ENCODE measurements around the gene LRRC32. TPM values are rescaled to one million over a fixed set of nuclear protein-coding genes. Genes with fewer than 3 reads are reported as not detected.

The LRRC32 gene
- total RNA-seq, 1 experiment from 2014 or later, result 43.5 TPM

- H3K36me3 ChIP-seq (ENCODE audit: insufficient read depth, low read length), result no peaks in the 10 kb centered on the region
- no peaks in the 10 kb centered on the region for H4K20me1 ChIP-seq (ENCODE audit: insufficient read depth, low read depth, low read length)
- peak overlapping the region; percentile 36 for H3K4me2 ChIP-seq (ENCODE audit: low read depth, low read length, poor library complexity, severe bottlenecking)
- no peaks in the 10 kb centered on the region for H3K9me3 ChIP-seq (ENCODE audit: low read length)
- H3K4me3 ChIP-seq (ENCODE audit: low read length), result peak overlapping the region; percentile 38; the same call in 1 of the 2 replicates
- no peaks in the 10 kb centered on the region for H3K27me3 ChIP-seq (ENCODE audit: low read length)
- H3K9ac ChIP-seq (ENCODE audit: low read length), result no peak overlapping the region
- H3K27ac ChIP-seq (ENCODE audit: low read length), result no peak overlapping the region
- H2AFZ ChIP-seq (ENCODE audit: low read length), result no peak overlapping the region
- no peaks in the 10 kb centered on the region for H3K9me2 ChIP-seq (replicated peaks; ENCODE audit: insufficient read depth, low read length)
- peak; percentile 90 for DNase-seq
- no peaks in the 10 kb centered on the region for H3K79me2 ChIP-seq (ENCODE audit: low read length)
- H3K4me1 ChIP-seq (ENCODE audit: low read length), result peaks cover 30% of the 10 kb centered on the region
These were observed 10.2 kb upstream of the LRRC32 start for GRCh38 chr11:76680518-76681425.

- Histone ChIP-seq H3K27me3 (ENCODE audit: low read length) (no peaks in the 10 kb centered on the region), H3K9ac (ENCODE audit: low read length) (no peak overlapping the region), H3K4me1 (ENCODE audit: low read length) (peaks cover 54% of the 10 kb centered on the region), H3K9me3 (ENCODE audit: low read length) (no peaks in the 10 kb centered on the region), H3K36me3 (ENCODE audit: insufficient read depth, low read length) (no peaks in the 10 kb centered on the region), H3K79me2 (ENCODE audit: low read length) (no peaks in the 10 kb centered on the region), H3K4me2 (ENCODE audit: low read depth, low read length, poor library complexity, severe bottlenecking) (no peak overlapping the region), H3K4me3 (ENCODE audit: low read length) (no peak overlapping the region), H3K9me2 (replicated peaks; ENCODE audit: insufficient read depth, low read length) (no peaks in the 10 kb centered on the region), H3K27ac (ENCODE audit: low read length) (no peak overlapping the region), H2AFZ (ENCODE audit: low read length) (no peak overlapping the region), H4K20me1 (ENCODE audit: insufficient read depth, low read depth, low read length) (no peaks in the 10 kb centered on the region)
- DNase-seq, result no peak
These were observed 7.8 kb upstream of the LRRC32 start for GRCh38 chr11:76678321-76678720.

GRCh38 chr11:76677458-76677765 is 6.9 kb upstream of the LRRC32 start:
- no peaks in the 10 kb centered on the region for H3K9me3 ChIP-seq (ENCODE audit: low read length)
- H3K9ac ChIP-seq (ENCODE audit: low read length), result no peak overlapping the region
- no peaks in the 10 kb centered on the region for H3K79me2 ChIP-seq (ENCODE audit: low read length)
- H3K27ac ChIP-seq (ENCODE audit: low read length), result no peak overlapping the region
- no peak overlapping the region for H2AFZ ChIP-seq (ENCODE audit: low read length)
- no peak overlapping the region for H3K4me3 ChIP-seq (ENCODE audit: low read length)
- H3K4me2 ChIP-seq (ENCODE audit: low read depth, low read length, poor library complexity, severe bottlenecking), result no peak overlapping the region
- no peaks in the 10 kb centered on the region for H4K20me1 ChIP-seq (ENCODE audit: insufficient read depth, low read depth, low read length)
- no peaks in the 10 kb centered on the region for H3K9me2 ChIP-seq (replicated peaks; ENCODE audit: insufficient read depth, low read length)
- no peaks in the 10 kb centered on the region for H3K36me3 ChIP-seq (ENCODE audit: insufficient read depth, low read length)
- peaks cover 56% of the 10 kb centered on the region for H3K4me1 ChIP-seq (ENCODE audit: low read length)
- H3K27me3 ChIP-seq (ENCODE audit: low read length), result no peaks in the 10 kb centered on the region
- no peak for DNase-seq

- no peak for DNase-seq
- Histone ChIP-seq H3K36me3 (ENCODE audit: insufficient read depth, low read length) (no peaks in the 10 kb centered on the region), H4K20me1 (ENCODE audit: insufficient read depth, low read depth, low read length) (no peaks in the 10 kb centered on the region), H3K27me3 (ENCODE audit: low read length) (no peaks in the 10 kb centered on the region), H3K9me3 (ENCODE audit: low read length) (no peaks in the 10 kb centered on the region), H3K4me2 (ENCODE audit: low read depth, low read length, poor library complexity, severe bottlenecking) (no peak overlapping the region), H3K27ac (ENCODE audit: low read length) (no peak overlapping the region), H3K79me2 (ENCODE audit: low read length) (no peaks in the 10 kb centered on the region), H3K4me3 (ENCODE audit: low read length) (no peak overlapping the region), H3K9me2 (replicated peaks; ENCODE audit: insufficient read depth, low read length) (no peaks in the 10 kb centered on the region), H3K4me1 (ENCODE audit: low read length) (peaks cover 61% of the 10 kb centered on the region), H3K9ac (ENCODE audit: low read length) (no peak overlapping the region), H2AFZ (ENCODE audit: low read length) (no peak overlapping the region)
These were observed 6.3 kb upstream of the LRRC32 start for GRCh38 chr11:76676636-76677457.

GRCh38 chr11:76674517-76675400 is 4.2 kb upstream of the LRRC32 start:
- Histone ChIP-seq H3K27me3 (ENCODE audit: low read length) (no peaks in the 10 kb centered on the region), H3K79me2 (ENCODE audit: low read length) (no peaks in the 10 kb centered on the region), H4K20me1 (ENCODE audit: insufficient read depth, low read depth, low read length) (no peaks in the 10 kb centered on the region), H3K36me3 (ENCODE audit: insufficient read depth, low read length) (no peaks in the 10 kb centered on the region), H3K4me1 (ENCODE audit: low read length) (peaks cover 76% of the 10 kb centered on the region), H2AFZ (ENCODE audit: low read length) (no peak overlapping the region), H3K9me3 (ENCODE audit: low read length) (no peaks in the 10 kb centered on the region), H3K9me2 (replicated peaks; ENCODE audit: insufficient read depth, low read length) (no peaks in the 10 kb centered on the region), H3K4me2 (ENCODE audit: low read depth, low read length, poor library complexity, severe bottlenecking) (peak overlapping the region; percentile 64), H3K9ac (ENCODE audit: low read length) (peak overlapping the region; percentile 73), H3K27ac (ENCODE audit: low read length) (peak overlapping the region; percentile 86), H3K4me3 (ENCODE audit: low read length) (peak overlapping the region; percentile 67; the same call in 1 of the 2 replicates)
- peak; percentile 91 for DNase-seq

GRCh38 chr11:76673176-76674142 is 2.9 kb upstream of the LRRC32 start:
- H4K20me1 ChIP-seq (ENCODE audit: insufficient read depth, low read depth, low read length), result no peaks in the 10 kb centered on the region; the same call in 1 of the 2 replicates
- H3K79me2 ChIP-seq (ENCODE audit: low read length), result no peaks in the 10 kb centered on the region
- H3K36me3 ChIP-seq (ENCODE audit: insufficient read depth, low read length), result no peaks in the 10 kb centered on the region
- H2AFZ ChIP-seq (ENCODE audit: low read length), result peak overlapping the region; percentile 9; the same call in 1 of the 2 replicates
- no peaks in the 10 kb centered on the region for H3K27me3 ChIP-seq (ENCODE audit: low read length)
- peak; percentile 53 for DNase-seq
- H3K27ac ChIP-seq (ENCODE audit: low read length), result peak overlapping the region; percentile 86
- H3K4me1 ChIP-seq (ENCODE audit: low read length), result peaks cover 81% of the 10 kb centered on the region
- peak overlapping the region; percentile 73 for H3K9ac ChIP-seq (ENCODE audit: low read length)
- no peaks in the 10 kb centered on the region for H3K9me2 ChIP-seq (replicated peaks; ENCODE audit: insufficient read depth, low read length)
- peak overlapping the region; percentile 67 for H3K4me3 ChIP-seq (ENCODE audit: low read length)
- H3K9me3 ChIP-seq (ENCODE audit: low read length), result no peaks in the 10 kb centered on the region
- H3K4me2 ChIP-seq (ENCODE audit: low read depth, low read length, poor library complexity, severe bottlenecking), result peak overlapping the region; percentile 64
